Neural cell (in vitro differentiated cells): ENCODE measurements around the gene BNIP3. TPM values are rescaled to one million over a fixed set of nuclear protein-coding genes. Genes with fewer than 3 reads are reported as not detected.

Experiments used
- H2AFZ ChIP-seq: fragments of 200-600, 300-800 bp; sonication (generic), shearing (Covaris generic); 2 replicates; pipeline ENCODE4 v1.6.0; 2014; ENCODE audit warnings: low read depth, mild to moderate bottlenecking, antibody characterized with exemption, low read length, moderate library complexity
- H3F3A ChIP-seq: fragments of 200-600 bp; shearing (Covaris generic); 2 replicates; pipeline ENCODE4 v1.6.1; 2016; ENCODE audit warnings: mild to moderate bottlenecking, moderate library complexity, mixed read lengths, antibody characterized with exemption, low read length; ENCODE audit not compliant: insufficient read depth, poor library complexity, severe bottlenecking
- H3K27ac ChIP-seq: fragments of 200-600, 300-800 bp; sonication (generic), shearing (Covaris generic); 2 replicates; pipeline ENCODE4 v1.5.1; 2014; ENCODE audit warnings: mild to moderate bottlenecking, low read length, moderate library complexity
- H3K27me3 ChIP-seq: fragments of 300-800, 200-600 bp; sonication (generic), shearing (Covaris generic); 2 replicates; pipeline ENCODE4 v1.6.0; 2014; ENCODE audit warnings: mild to moderate bottlenecking, low read depth, low read length, moderate library complexity; ENCODE audit not compliant: insufficient read depth
- H3K36me3 ChIP-seq: fragments of 300-800, 200-600 bp; sonication (generic), shearing (Covaris generic); 2 replicates; pipeline ENCODE4 v1.5.1; 2014; ENCODE audit warnings: mild to moderate bottlenecking, antibody characterized with exemption, low read length, moderate library complexity; ENCODE audit not compliant: insufficient read depth
- H3K4me2 ChIP-seq: fragments of 300-800, 200-600 bp; sonication (generic), shearing (Covaris generic); 2 replicates; pipeline ENCODE4 v1.6.0; 2014; ENCODE audit warnings: mild to moderate bottlenecking, low read length
- H3K4me3 ChIP-seq: fragments of 300-800, 200-600 bp; sonication (generic), shearing (Covaris generic); 2 replicates; pipeline ENCODE4 v1.5.1; 2014; ENCODE audit warnings: mild to moderate bottlenecking, low read length, moderate library complexity
- H3K79me2 ChIP-seq: fragments of 200-600 bp; shearing (Covaris generic); replicated peaks from 2 replicates; pipeline ENCODE4 v1.6.0; 2014; ENCODE audit warnings: mild to moderate bottlenecking, low read length, moderate library complexity; ENCODE audit not compliant: insufficient read depth
- H3K9ac ChIP-seq: fragments of 300-800, 200-600 bp; sonication (generic), shearing (Covaris generic); 2 replicates; pipeline ENCODE4 v1.6.1; 2016; ENCODE audit warnings: mild to moderate bottlenecking, low read length, mixed read lengths
- H3K9me2 ChIP-seq: fragments of 200-600 bp; shearing (Covaris generic); 2 replicates; pipeline ENCODE4 v1.6.1; 2016; ENCODE audit warnings: mild to moderate bottlenecking, low read length, mixed read lengths; ENCODE audit not compliant: insufficient read depth
- H3K9me3 ChIP-seq: fragments of 200-600, 300-800 bp; sonication (generic), shearing (Covaris generic); 2 replicates; pipeline ENCODE4 v1.6.1; 2016; ENCODE audit warnings: mild to moderate bottlenecking, mixed run types, low read length, moderate library complexity, mixed read lengths
- H4K20me1 ChIP-seq: fragments of 200-600 bp; shearing (Covaris generic); 2 replicates; pipeline ENCODE4 v1.6.1; 2016; ENCODE audit warnings: mild to moderate bottlenecking, mixed run types; ENCODE audit not compliant: insufficient read depth
- CTCF ChIP-seq: fragments of 450-650 bp; IDR thresholded peaks from 2 replicates; pipeline ENCODE4 v1.5.1; 2014; ENCODE audit warnings: antibody characterized with exemption, mild to moderate bottlenecking, moderate library complexity; ENCODE audit not compliant: poor library complexity, severe bottlenecking
- EP300 ChIP-seq: fragments of 450-650 bp; conservative IDR thresholded peaks from 2 replicates; pipeline ENCODE4 v1.6.1; 2014; ENCODE audit warnings: antibody characterized with exemption, mild to moderate bottlenecking, moderate library complexity; ENCODE audit not compliant: poor library complexity, severe bottlenecking
- MXI1 ChIP-seq: fragments of 450-650 bp; conservative IDR thresholded peaks from 2 replicates; pipeline ENCODE4 v1.6.1; 2014; ENCODE audit warnings: antibody characterized with exemption, mild to moderate bottlenecking; ENCODE audit not compliant: poor library complexity, severe bottlenecking
- POLR2AphosphoS5 ChIP-seq: IDR thresholded peaks from 2 replicates; pipeline ENCODE4 v1.6.1; 2012
- RAD21 ChIP-seq: fragments of 450-650 bp; conservative IDR thresholded peaks from 2 replicates; pipeline ENCODE4 v1.6.1; 2014; ENCODE audit warnings: antibody characterized with exemption, mild to moderate bottlenecking, moderate library complexity
- REST ChIP-seq: IDR thresholded peaks from 2 replicates; pipeline ENCODE4 v1.6.1; 2012; ENCODE audit warnings: borderline replicate concordance
- SMC3 ChIP-seq: fragments of 450-650 bp; conservative IDR thresholded peaks from 2 replicates; pipeline ENCODE4 v1.6.1; 2014; ENCODE audit warnings: antibody characterized with exemption, mild to moderate bottlenecking, moderate library complexity; ENCODE audit not compliant: poor library complexity
- TAF1 ChIP-seq: IDR thresholded peaks from 2 replicates; pipeline ENCODE4 v1.6.1; 2012; ENCODE audit warnings: low read depth
- polyA plus RNA-seq: library from polyadenylated mRNA; depleted of rRNA; stranded (reverse); fragments of >200 nt; gene quantifications from 2 replicates; pipeline ENCODE4 v1.2.3, GENCODE V29; 2014

The BNIP3 gene
- polyA plus RNA-seq, 1 donor from 2014 or later, result 77.1 TPM

- Histone ChIP-seq H3K9me3 (no peaks in the 10 kb centered on the region), H3K9me2 (no peaks in the 10 kb centered on the region), H3K27ac (no peak overlapping the region), H3F3A (no peaks in the 10 kb centered on the region), H3K79me2 (peaks cover 24% of the 10 kb centered on the region), H3K4me3 (no peak overlapping the region), H3K27me3 (no peaks in the 10 kb centered on the region), H3K36me3 (no peaks in the 10 kb centered on the region), H4K20me1 (peaks cover 3% of the 10 kb centered on the region), H3K4me2 (no peak overlapping the region), H2AFZ (no peak overlapping the region), H3K9ac (no peak overlapping the region)
- no peak for TF ChIP-seq REST
Measured at GRCh38 chr10:131933696-131934086, 48.0 kb downstream of the BNIP3 start.

GRCh38 chr10:131933016-131933695, 48.6 kb downstream of the BNIP3 start:
- H3K27me3 ChIP-seq, result no peaks in the 10 kb centered on the region
- H3K27ac ChIP-seq, result no peak overlapping the region
- no peaks in the 10 kb centered on the region for H3K9me2 ChIP-seq
- TF ChIP-seq RAD21, result no peak
- H4K20me1 ChIP-seq, result peaks cover 3% of the 10 kb centered on the region
- H3K79me2 ChIP-seq, result peaks cover 27% of the 10 kb centered on the region
- no peaks in the 10 kb centered on the region for H3K9me3 ChIP-seq
- no peak overlapping the region for H3K9ac ChIP-seq
- no peaks in the 10 kb centered on the region for H3F3A ChIP-seq
- H3K4me2 ChIP-seq, result no peak overlapping the region
- no peak overlapping the region for H3K4me3 ChIP-seq
- H3K36me3 ChIP-seq, result no peaks in the 10 kb centered on the region
- H2AFZ ChIP-seq, result no peak overlapping the region

- Histone ChIP-seq H3K4me2 (no peak overlapping the region), H3F3A (no peaks in the 10 kb centered on the region), H3K79me2 (peaks cover 28% of the 10 kb centered on the region), H3K27me3 (no peaks in the 10 kb centered on the region), H3K9ac (no peak overlapping the region), H2AFZ (no peak overlapping the region), H3K9me3 (no peaks in the 10 kb centered on the region), H3K4me3 (no peak overlapping the region), H3K27ac (no peak overlapping the region), H4K20me1 (peaks cover 3% of the 10 kb centered on the region), H3K36me3 (no peaks in the 10 kb centered on the region), H3K9me2 (no peaks in the 10 kb centered on the region)
- TF ChIP-seq REST (no peak), MXI1 (no peak), SMC3 (no peak), EP300 (no peak), RAD21 (no peak), CTCF (no peak), TAF1 (no peak), POLR2AphosphoS5 (no peak)
Measured at GRCh38 chr10:131931981-131932380, 49.7 kb downstream of the BNIP3 start.
